ENCODE measurements around the gene ALG9. TPM values are rescaled to one million over a fixed set of nuclear protein-coding genes. Genes with fewer than 3 reads are reported as not detected.
A peak's percentile ranks its signal among the peaks of the same experiment; 100 is the strongest.

Gene ALG9
- polyA plus RNA-seq, 1 donor (not counting 4 experiments of a cell fraction or from before 2014, with no cell fraction given), result 27.2 TPM

DNA sequence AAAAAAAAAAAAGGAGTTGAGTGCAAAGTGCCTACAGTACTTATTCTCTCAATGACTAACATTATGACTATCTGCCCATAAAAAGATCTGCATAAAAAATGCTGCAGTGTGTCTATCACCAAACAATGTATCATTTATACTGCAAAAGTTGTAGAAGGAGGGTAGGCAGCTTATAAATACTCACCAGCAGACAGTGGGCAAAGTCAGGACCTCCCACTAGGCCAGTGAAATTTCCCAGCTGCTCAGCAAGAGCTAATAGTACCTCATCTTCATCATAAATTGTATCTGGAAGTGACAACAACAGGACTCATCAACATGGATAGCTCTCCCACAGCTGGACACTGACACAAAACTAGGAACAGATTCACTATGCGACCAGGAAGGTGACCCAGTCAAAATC, 106.8 kb downstream of the ALG9 start:
- peak overlapping the region; percentile 65 for H3K4me2 ChIP-seq (ENCODE audit: control insufficient read depth, extremely low read depth, insufficient read depth, low read depth, low read length)
- H3K27ac ChIP-seq (ENCODE audit: control insufficient read depth, insufficient read depth, low read length), result no peak overlapping the region
- dilution Hi-C loops (cut with MboI; ENCODE audit: extremely low pct_ligation_motif_present, low sequenced_read_pairs), result no loop called here
- H3K9me1 ChIP-seq (ENCODE audit: control insufficient read depth, extremely low read depth, insufficient read depth, low read length), result no peaks in the 10 kb centered on the region
- no peaks in the 10 kb centered on the region for H4K20me1 ChIP-seq (ENCODE audit: control insufficient read depth, extremely low read depth, insufficient read depth, low read length)
- TF ChIP-seq EZH2 (IDR thresholded peaks at IDR 0.05; ENCODE audit: low read length) (no peak), CTCF (optimal IDR thresholded peaks at IDR 0.05 in 1 of 3, IDR thresholded peaks at IDR 0.05 in 1 of 3, conservative IDR thresholded peaks at IDR 0.05 in 1 of 3; ENCODE audit: extremely low read depth in 1 of 3, insufficient read depth in 2 of 3, low read length in 3 of 3) (no peak)
- peak overlapping the region; percentile 83 to 91 (median 84) for H3K4me3 ChIP-seq (ENCODE audit: control insufficient read depth in 2 of 3, extremely low read depth in 1 of 3, insufficient read depth in 2 of 3, low read depth in 1 of 3, low read length in 3 of 3)
- FAIRE-seq (no peak), DNase-seq (ENCODE audit: low read depth, low spot score) (no peak)
- H2AFZ ChIP-seq (ENCODE audit: control insufficient read depth, low read length), result no peak overlapping the region
- H3K9ac ChIP-seq (ENCODE audit: control insufficient read depth, extremely low read depth, insufficient read depth, low read length), result peak overlapping the region; percentile 93
- peaks cover 11% of the 10 kb centered on the region for H3K4me1 ChIP-seq (ENCODE audit: control insufficient read depth, extremely low read depth, insufficient read depth, low read length)
- H3K27me3 ChIP-seq (ENCODE audit: control insufficient read depth, extremely low read depth, insufficient read depth, low read length), result no peaks in the 10 kb centered on the region
- peaks cover 10 to 28% of the 10 kb centered on the region in 2 experiments for H3K36me3 ChIP-seq (ENCODE audit: control insufficient read depth in 2 of 2, extremely low read depth in 1 of 2, insufficient read depth in 2 of 2, low read length in 2 of 2)
- no peaks in the 10 kb centered on the region for H3K9me3 ChIP-seq (ENCODE audit: control insufficient read depth, low read depth, low read length)
- peaks cover 23% of the 10 kb centered on the region for H3K79me2 ChIP-seq (ENCODE audit: control insufficient read depth, insufficient read depth, low read length)

DNA sequence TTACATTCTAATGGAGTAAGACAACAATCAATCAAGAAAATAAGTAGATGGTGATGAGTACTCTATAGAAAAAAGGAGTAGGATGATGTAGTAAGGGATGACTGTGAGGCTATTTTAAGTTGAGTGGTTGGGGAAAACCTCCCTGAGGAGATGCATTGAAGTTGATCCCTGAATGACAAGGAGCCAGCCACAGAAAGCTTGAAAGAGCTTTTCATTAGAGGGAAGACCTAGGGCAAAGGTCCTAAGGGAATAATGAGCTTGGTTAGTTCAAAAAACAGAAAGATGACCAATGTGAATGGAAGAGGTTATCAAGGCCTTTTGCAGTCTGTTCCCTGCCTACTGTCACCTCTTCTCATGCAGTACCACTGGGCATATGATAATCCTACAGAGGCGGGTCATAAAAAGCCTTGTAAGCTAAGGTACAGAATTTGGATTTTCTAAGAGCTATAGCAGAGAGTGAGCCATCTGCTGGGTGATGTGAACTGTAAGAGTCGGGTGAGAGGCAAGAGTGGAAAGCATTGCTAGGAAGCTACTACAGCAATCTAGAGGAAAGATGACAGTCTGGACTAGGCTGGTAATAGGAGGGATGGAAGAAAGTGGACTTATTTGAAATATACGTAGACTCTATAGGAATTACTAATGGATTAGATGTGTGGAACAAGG, 108.3 kb downstream of the ALG9 start:
- H4K20me1 ChIP-seq (ENCODE audit: control insufficient read depth, extremely low read depth, insufficient read depth, low read length), result no peaks in the 10 kb centered on the region
- no peak overlapping the region for H3K4me2 ChIP-seq (ENCODE audit: control insufficient read depth, extremely low read depth, insufficient read depth, low read depth, low read length)
- peaks cover 23% of the 10 kb centered on the region for H3K79me2 ChIP-seq (ENCODE audit: control insufficient read depth, insufficient read depth, low read length)
- no peak overlapping the region for H3K9ac ChIP-seq (ENCODE audit: control insufficient read depth, extremely low read depth, insufficient read depth, low read length)
- TF ChIP-seq EZH2 (IDR thresholded peaks at IDR 0.05; ENCODE audit: low read length) (no peak), CTCF (optimal IDR thresholded peaks at IDR 0.05 in 1 of 3, IDR thresholded peaks at IDR 0.05 in 1 of 3, conservative IDR thresholded peaks at IDR 0.05 in 1 of 3; ENCODE audit: extremely low read depth in 1 of 3, insufficient read depth in 2 of 3, low read length in 3 of 3) (peak in 1 of 3 experiments; percentile 17)
- no peak for DNase-seq (ENCODE audit: low read depth, low spot score)
- dilution Hi-C loops (cut with MboI; ENCODE audit: extremely low pct_ligation_motif_present, low sequenced_read_pairs), result no loop called here
- no peaks in the 10 kb centered on the region for H3K9me1 ChIP-seq (ENCODE audit: control insufficient read depth, extremely low read depth, insufficient read depth, low read length)
- H3K27me3 ChIP-seq (ENCODE audit: control insufficient read depth, extremely low read depth, insufficient read depth, low read length), result no peaks in the 10 kb centered on the region
- H3K36me3 ChIP-seq (ENCODE audit: control insufficient read depth in 2 of 2, extremely low read depth in 1 of 2, insufficient read depth in 2 of 2, low read length in 2 of 2), result peaks cover 10 to 28% of the 10 kb centered on the region in 2 experiments
- no peak overlapping the region for H3K4me3 ChIP-seq (ENCODE audit: control insufficient read depth in 2 of 3, extremely low read depth in 1 of 3, insufficient read depth in 2 of 3, low read depth in 1 of 3, low read length in 3 of 3)
- H2AFZ ChIP-seq (ENCODE audit: control insufficient read depth, low read length), result no peak overlapping the region
- H3K9me3 ChIP-seq (ENCODE audit: control insufficient read depth, low read depth, low read length), result no peaks in the 10 kb centered on the region
- H3K4me1 ChIP-seq (ENCODE audit: control insufficient read depth, extremely low read depth, insufficient read depth, low read length), result peaks cover 11% of the 10 kb centered on the region
- FAIRE-seq, result no peak
- H3K27ac ChIP-seq (ENCODE audit: control insufficient read depth, insufficient read depth, low read length), result no peak overlapping the region
